IgD-negative memory B cell (primary cell): ENCODE measurements around the gene MYH15. TPM values are rescaled to one million over a fixed set of nuclear protein-coding genes. Genes with fewer than 3 reads are reported as not detected.
A peak's percentile ranks its signal among the peaks of the same experiment; 100 is the strongest.

ENCODE experiments used
- H3K27ac Mint-ChIP-seq, 3 donors: one replicate each; pipeline ENCODE4 v1.8.0; 2020 to 2022; ENCODE audit warnings: mild to moderate bottlenecking in 3 of 3, mixed read lengths in 3 of 3, moderate library complexity in 1 of 3
- H3K27me3 Mint-ChIP-seq: one replicate; pipeline ENCODE4 v1.8.0; 2021; ENCODE audit warnings: mixed read lengths
- H3K36me3 Mint-ChIP-seq: one replicate; pipeline ENCODE4 v1.8.0; 2020; ENCODE audit warnings: mild to moderate bottlenecking, mixed read lengths
- H3K4me1 Mint-ChIP-seq, 3 donors: one replicate each; pipeline ENCODE4 v1.8.0; 2020 to 2022; ENCODE audit warnings: mixed read lengths in 3 of 3, mild to moderate bottlenecking in 1 of 3
- H3K4me3 Mint-ChIP-seq, 4 donors: one replicate each; pipeline ENCODE4 v1.8.0; 2020 to 2022; ENCODE audit warnings: mild to moderate bottlenecking in 4 of 4, mixed read lengths in 4 of 4, moderate library complexity in 3 of 4
- H3K9me3 Mint-ChIP-seq, 3 donors: one replicate each; pipeline ENCODE4 v1.8.0; 2020 to 2021; ENCODE audit warnings: mixed read lengths in 3 of 3, mild to moderate bottlenecking in 1 of 3
- polyA plus RNA-seq: library from polyadenylated mRNA; unstranded; fragments of 300-500 nt; fragmentation: Illumina TruSeq; gene quantifications from one replicate; pipeline ENCODE4 v1.2.3, GENCODE V29; 2021

MYH15 gene
- polyA plus RNA-seq, 1 donor from 2014 or later: not detected

GRCh38 chr3:108406661-108407206 is 103.7 kb downstream of the MYH15 start:
- Mint-ChIP-seq H3K27ac (peak overlapping the region in 2 of 3 donors; percentile 1 to 89), H3K36me3 (no peaks in the 10 kb centered on the region), H3K9me3 (no peaks in the 10 kb centered on the region), H3K4me1 (peaks cover 22 to 28% (median 23%) of the 10 kb centered on the region in 3 donors), H3K4me3 (peak overlapping the region in 1 of 4 donors; percentile 46), H3K27me3 (no peaks in the 10 kb centered on the region)

- no peaks in the 10 kb centered on the region for H3K36me3 Mint-ChIP-seq
- H3K27me3 Mint-ChIP-seq: no peaks in the 10 kb centered on the region
- no peak overlapping the region for H3K4me3 Mint-ChIP-seq
- peak overlapping the region in 2 of 3 donors; percentile 11 to 89 for H3K27ac Mint-ChIP-seq
- H3K4me1 Mint-ChIP-seq: peaks cover 16 to 28% (median 23%) of the 10 kb centered on the region in 3 donors
- no peaks in the 10 kb centered on the region for H3K9me3 Mint-ChIP-seq
These were observed 104.2 kb downstream of the MYH15 start for GRCh38 chr3:108406063-108406660.

DNA sequence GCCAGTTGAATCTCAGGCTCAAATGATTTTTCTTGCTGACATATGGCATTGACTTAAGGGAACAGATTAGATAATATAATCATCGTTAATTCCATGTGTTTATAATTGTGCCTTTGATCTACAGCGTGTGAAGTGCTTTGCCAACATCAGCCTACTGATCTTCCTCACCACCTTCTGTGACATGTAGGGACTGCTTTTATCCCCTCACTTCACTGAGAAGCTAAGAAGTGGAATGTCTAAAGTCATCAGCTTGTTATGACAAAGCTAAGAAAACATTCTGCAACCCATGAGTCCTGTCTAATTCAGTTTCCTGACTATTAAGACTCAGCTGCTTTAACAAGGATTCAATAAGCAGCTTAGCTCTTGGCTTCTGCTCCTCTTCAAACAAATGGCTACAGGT is 106.0 kb downstream of the MYH15 start:
- H3K9me3 Mint-ChIP-seq: peaks cover 0 to 8% (median 0%) of the 10 kb centered on the region in 3 donors
- no peaks in the 10 kb centered on the region for H3K27me3 Mint-ChIP-seq
- no peaks in the 10 kb centered on the region for H3K36me3 Mint-ChIP-seq
- H3K27ac Mint-ChIP-seq: no peak overlapping the region
- H3K4me3 Mint-ChIP-seq: no peak overlapping the region
- peaks cover 16 to 28% (median 23%) of the 10 kb centered on the region in 3 donors for H3K4me1 Mint-ChIP-seq

DNA sequence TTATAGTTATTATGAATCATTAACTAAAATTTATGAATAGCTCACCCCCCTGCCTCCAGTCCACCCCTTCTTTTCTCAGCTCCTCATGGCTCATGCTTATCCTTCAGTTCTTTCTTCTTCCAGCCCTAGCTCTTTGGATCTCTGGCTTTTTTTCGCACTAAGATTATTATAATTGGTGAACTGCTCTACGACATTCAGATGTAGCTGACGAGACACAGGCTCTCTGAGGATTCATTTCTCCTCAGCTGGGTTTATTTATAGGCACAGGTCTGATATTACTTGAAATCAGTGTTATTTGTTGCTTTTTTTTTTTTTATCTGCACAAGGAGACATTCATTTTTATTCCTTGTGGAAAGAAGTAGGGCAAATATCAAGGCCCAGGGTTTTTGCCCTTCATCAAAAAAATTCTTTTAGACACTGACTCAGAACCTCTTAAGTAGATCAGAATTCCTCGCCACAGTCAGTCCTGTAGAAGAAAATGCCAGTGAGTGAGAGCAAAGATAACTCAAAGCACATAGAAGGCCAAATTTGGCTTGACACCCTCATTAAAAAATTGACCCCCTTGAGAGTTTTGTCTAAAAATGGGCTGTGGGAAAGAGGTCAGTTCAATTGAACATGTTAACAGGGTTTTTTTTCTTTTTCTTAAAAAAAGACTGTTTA is 106.6 kb downstream of the MYH15 start:
- H3K36me3 Mint-ChIP-seq: no peaks in the 10 kb centered on the region
- H3K4me1 Mint-ChIP-seq: peaks cover 16 to 26% (median 19%) of the 10 kb centered on the region in 3 donors
- H3K9me3 Mint-ChIP-seq: peaks cover 0 to 8% (median 0%) of the 10 kb centered on the region in 3 donors
- H3K27ac Mint-ChIP-seq: no peak overlapping the region
- no peak overlapping the region for H3K4me3 Mint-ChIP-seq
- H3K27me3 Mint-ChIP-seq: no peaks in the 10 kb centered on the region

GRCh38 chr3:108403198-108403597 is 107.2 kb downstream of the MYH15 start:
- H3K27me3 Mint-ChIP-seq: no peaks in the 10 kb centered on the region
- no peak overlapping the region for H3K4me3 Mint-ChIP-seq
- H3K36me3 Mint-ChIP-seq: no peaks in the 10 kb centered on the region
- peaks cover 14 to 20% (median 15%) of the 10 kb centered on the region in 3 donors for H3K4me1 Mint-ChIP-seq
- peaks cover 0 to 8% (median 0%) of the 10 kb centered on the region in 3 donors for H3K9me3 Mint-ChIP-seq
- H3K27ac Mint-ChIP-seq: no peak overlapping the region

DNA sequence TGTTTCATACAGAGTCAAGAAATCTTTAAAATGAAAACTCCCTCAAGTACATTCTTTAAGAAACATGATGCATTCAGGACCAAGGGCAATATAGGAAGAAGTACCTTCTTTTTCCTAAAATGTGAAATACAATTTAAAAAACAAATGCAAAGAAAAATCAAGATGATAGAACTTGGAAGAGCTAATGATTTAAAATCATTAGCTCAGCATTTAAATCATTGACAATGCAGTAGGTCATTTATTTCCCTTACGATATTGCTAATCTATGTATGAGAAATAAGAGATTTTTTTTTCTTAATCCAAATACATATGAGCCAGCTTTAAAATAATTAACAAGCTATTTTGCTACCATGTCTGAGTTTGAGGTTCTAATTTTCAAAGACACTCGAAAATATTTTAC is 108.6 kb downstream of the MYH15 start:
- Mint-ChIP-seq H3K4me1 (peaks cover 1 to 9% (median 4%) of the 10 kb centered on the region in 3 donors), H3K36me3 (no peaks in the 10 kb centered on the region), H3K27me3 (no peaks in the 10 kb centered on the region), H3K4me3 (no peak overlapping the region), H3K9me3 (peaks cover 0 to 8% (median 0%) of the 10 kb centered on the region in 3 donors), H3K27ac (no peak overlapping the region)

DNA sequence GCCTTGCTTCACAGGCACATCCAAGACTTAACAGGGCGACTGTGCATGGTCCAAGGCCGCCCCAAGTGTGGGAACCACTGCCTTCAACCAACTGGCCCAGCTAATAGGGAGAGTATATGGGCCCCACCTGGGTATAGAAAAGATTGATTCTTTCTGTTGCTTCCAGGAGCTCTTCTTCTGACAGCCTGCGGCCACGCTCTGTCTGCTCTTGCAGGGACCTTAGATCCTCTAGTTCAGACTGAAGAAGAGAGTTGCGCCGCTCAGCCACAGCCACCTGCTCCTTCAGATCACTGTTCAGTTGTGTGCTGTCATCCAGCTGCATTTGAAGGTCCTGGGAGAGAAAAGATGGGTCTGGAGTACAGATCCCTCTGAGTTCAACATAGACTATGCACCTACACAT is 111.9 kb downstream of the MYH15 start:
- no peaks in the 10 kb centered on the region for H3K27me3 Mint-ChIP-seq
- H3K4me3 Mint-ChIP-seq: no peak overlapping the region
- peaks cover 0 to 8% (median 0%) of the 10 kb centered on the region in 3 donors for H3K9me3 Mint-ChIP-seq
- H3K36me3 Mint-ChIP-seq: no peaks in the 10 kb centered on the region
- peaks cover 0 to 3% (median 0%) of the 10 kb centered on the region in 3 donors for H3K4me1 Mint-ChIP-seq
- H3K27ac Mint-ChIP-seq: no peak overlapping the region

- H3K4me3 Mint-ChIP-seq: no peak overlapping the region
- H3K36me3 Mint-ChIP-seq: peaks cover 3% of the 10 kb centered on the region
- no peaks in the 10 kb centered on the region for H3K27me3 Mint-ChIP-seq
- peaks cover 0 to 3% (median 0%) of the 10 kb centered on the region in 3 donors for H3K4me1 Mint-ChIP-seq
- H3K9me3 Mint-ChIP-seq: peaks cover 0 to 8% (median 0%) of the 10 kb centered on the region in 3 donors
- no peak overlapping the region for H3K27ac Mint-ChIP-seq
These were observed 114.1 kb downstream of the MYH15 start for GRCh38 chr3:108396336-108396735.

GRCh38 chr3:108394563-108394962 is 115.8 kb downstream of the MYH15 start:
- H3K36me3 Mint-ChIP-seq: peaks cover 3% of the 10 kb centered on the region
- H3K9me3 Mint-ChIP-seq: peaks cover 0 to under 1% (median 0%) of the 10 kb centered on the region in 3 donors
- peaks cover 0 to 3% (median 0%) of the 10 kb centered on the region in 3 donors for H3K4me1 Mint-ChIP-seq
- no peak overlapping the region for H3K27ac Mint-ChIP-seq
- H3K27me3 Mint-ChIP-seq: no peaks in the 10 kb centered on the region
- H3K4me3 Mint-ChIP-seq: no peak overlapping the region

DNA sequence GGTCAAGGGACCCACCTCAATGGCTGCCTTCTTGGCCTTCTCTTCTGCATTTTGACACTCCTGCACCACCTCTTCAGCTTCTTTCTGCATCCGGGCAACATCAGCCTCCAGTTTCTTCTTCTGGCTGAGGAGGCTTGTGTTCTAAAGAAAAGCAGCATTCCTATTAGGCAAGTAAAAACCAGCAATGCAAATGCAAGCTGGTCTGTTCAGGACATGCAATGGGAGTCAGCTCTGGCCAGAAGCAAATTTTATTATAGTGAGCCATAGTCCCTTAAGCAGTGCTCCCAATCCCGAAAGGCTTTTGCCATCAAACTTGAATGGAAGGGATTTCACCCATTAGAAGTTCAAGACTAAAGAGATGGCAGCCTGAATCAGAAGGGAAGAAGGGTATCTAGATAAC is 116.4 kb downstream of the MYH15 start:
- Mint-ChIP-seq H3K36me3 (peaks cover 3% of the 10 kb centered on the region), H3K4me1 (peaks cover 3 to 8% (median 4%) of the 10 kb centered on the region in 3 donors), H3K4me3 (no peak overlapping the region), H3K27ac (peak overlapping the region in 1 of 3 donors; percentile 5), H3K27me3 (no peaks in the 10 kb centered on the region), H3K9me3 (no peaks in the 10 kb centered on the region)

DNA sequence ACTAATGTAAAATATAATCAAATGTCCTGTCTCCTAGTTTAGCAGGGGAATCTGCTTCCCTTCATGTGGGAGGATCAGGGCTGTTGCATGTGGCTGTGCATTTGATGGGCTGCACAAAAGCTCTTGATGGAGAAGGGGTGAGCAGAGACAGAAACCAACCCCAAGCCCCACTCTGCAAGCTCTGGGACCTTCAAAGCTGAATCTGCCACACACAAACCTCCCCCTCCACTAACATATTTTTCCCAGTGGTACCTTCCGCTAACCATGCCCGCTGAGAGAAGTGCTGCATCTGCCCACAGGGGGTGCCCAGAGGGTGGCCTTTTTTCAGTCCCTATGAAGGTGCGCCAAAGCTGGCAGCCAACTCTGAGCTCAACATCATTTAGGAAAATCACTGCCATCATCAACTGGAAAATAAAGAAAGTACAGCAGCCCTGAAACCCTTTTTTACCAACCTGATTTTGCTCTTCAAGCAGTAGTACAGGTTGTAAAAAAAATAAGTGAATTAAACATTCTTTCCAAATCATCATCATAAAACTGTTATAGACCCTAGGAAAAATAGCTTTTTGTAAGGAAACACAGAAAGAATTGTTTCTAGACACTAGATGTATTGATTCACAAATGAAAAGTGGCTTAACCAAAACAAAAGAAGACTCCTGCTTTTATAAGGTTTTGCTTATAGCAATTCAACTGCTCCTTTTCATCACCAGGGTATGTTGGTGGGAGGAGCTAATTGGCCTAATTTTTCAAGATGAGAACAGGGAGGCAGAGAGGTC is 117.1 kb downstream of the MYH15 start:
- Mint-ChIP-seq H3K4me3 (no peak overlapping the region), H3K4me1 (peaks cover 10 to 15% (median 11%) of the 10 kb centered on the region in 3 donors), H3K36me3 (peaks cover 3% of the 10 kb centered on the region), H3K27me3 (no peaks in the 10 kb centered on the region), H3K27ac (peak overlapping the region in 1 of 3 donors; percentile 5), H3K9me3 (no peaks in the 10 kb centered on the region)

- H3K9me3 Mint-ChIP-seq: no peaks in the 10 kb centered on the region
- H3K27ac Mint-ChIP-seq: no peak overlapping the region
- H3K4me3 Mint-ChIP-seq: no peak overlapping the region
- no peaks in the 10 kb centered on the region for H3K27me3 Mint-ChIP-seq
- H3K4me1 Mint-ChIP-seq: peaks cover 18 to 21% (median 20%) of the 10 kb centered on the region in 3 donors
- peaks cover 3% of the 10 kb centered on the region for H3K36me3 Mint-ChIP-seq
These were observed 118.3 kb downstream of the MYH15 start for GRCh38 chr3:108391917-108392593.

DNA sequence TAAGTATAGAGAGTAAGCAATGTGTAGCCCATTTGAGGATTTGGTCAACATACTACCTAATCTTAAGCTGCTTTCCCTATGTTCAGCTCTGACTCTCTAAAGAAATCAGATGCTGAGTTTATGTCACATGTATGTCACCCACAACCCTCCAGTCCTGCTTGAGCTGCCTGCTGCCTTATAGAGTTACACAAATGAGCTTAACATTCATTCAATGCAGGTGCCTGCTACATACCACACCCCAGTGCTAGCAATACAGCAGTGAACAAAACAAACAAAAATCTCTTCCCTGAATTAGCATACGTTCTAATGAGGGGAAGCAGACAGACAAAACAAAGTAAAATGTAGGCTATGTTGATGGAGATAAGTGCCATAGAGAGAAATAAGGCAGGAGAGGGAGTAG is 121.0 kb downstream of the MYH15 start:
- Mint-ChIP-seq H3K4me1 (peaks cover 18 to 21% (median 18%) of the 10 kb centered on the region in 3 donors), H3K4me3 (no peak overlapping the region), H3K27me3 (no peaks in the 10 kb centered on the region), H3K27ac (no peak overlapping the region), H3K36me3 (peaks cover 3% of the 10 kb centered on the region), H3K9me3 (peaks cover 0 to 2% (median 0%) of the 10 kb centered on the region in 3 donors)
